Trophoblast cell (in vitro differentiated cells and primary cell): ENCODE measurements around the gene PHETA1.
"Not testable (repeated sequence)": the region's sequence is repeated elsewhere in the genome, so short reads cannot be mapped to it uniquely, and the experiment has no call there.

Source experiments
- DNase-seq, 2 donors: peaks; one replicate each; pipeline ENCODE4 v3.0.0-alpha.2; 2016
- H2AFZ ChIP-seq: 2 replicates; pipeline ENCODE4 v1.6.1; 2013; ENCODE audit warnings: low read length, moderate library complexity, mild to moderate bottlenecking; ENCODE audit not compliant: insufficient read depth, poor library complexity
- H2AK5ac ChIP-seq: 2 replicates; pipeline ENCODE4 v1.6.1; 2013; ENCODE audit warnings: mild to moderate bottlenecking, low read length
- H2BK120ac ChIP-seq: 2 replicates; pipeline ENCODE4 v1.6.1; 2013; ENCODE audit warnings: low read length, mild to moderate bottlenecking, moderate library complexity; ENCODE audit not compliant: insufficient read depth, poor library complexity
- H2BK12ac ChIP-seq: 2 replicates; pipeline ENCODE4 v1.6.1; 2013; ENCODE audit warnings: mild to moderate bottlenecking, low read length, moderate library complexity
- H2BK5ac ChIP-seq: 2 replicates; pipeline ENCODE4 v1.6.1; 2013; ENCODE audit warnings: low read length, low read depth, moderate library complexity, mild to moderate bottlenecking; ENCODE audit not compliant: poor library complexity
- H3K14ac ChIP-seq: 2 replicates; pipeline ENCODE4 v1.6.1; 2013; ENCODE audit warnings: mild to moderate bottlenecking, low read length
- H3K18ac ChIP-seq: 2 replicates; pipeline ENCODE4 v1.6.1; 2013; ENCODE audit warnings: mild to moderate bottlenecking, low read length
- H3K23ac ChIP-seq: 2 replicates; pipeline ENCODE4 v1.6.1; 2013; ENCODE audit warnings: low read length
- H3K27ac ChIP-seq: 2 replicates; pipeline ENCODE4 v1.5.1; 2013; ENCODE audit warnings: low read depth, mild to moderate bottlenecking, inconsistent platforms, low read length, moderate library complexity
- H3K27me3 ChIP-seq: 2 replicates; pipeline ENCODE4 v1.6.1; 2013; ENCODE audit warnings: inconsistent platforms, mild to moderate bottlenecking, low read length, moderate library complexity; ENCODE audit not compliant: insufficient read depth
- H3K36me3 ChIP-seq, 2 experiments: 1 replicate in 1 of 2; 2 replicates in 1 of 2; pipeline ENCODE4 v1.6.1; 2013; ENCODE audit warnings: low read length in 2 of 2, mild to moderate bottlenecking in 2 of 2, moderate library complexity in 1 of 2; ENCODE audit not compliant: insufficient read depth in 2 of 2, control insufficient read depth in 1 of 2
- H3K4ac ChIP-seq: 2 replicates; pipeline ENCODE4 v1.6.1; 2013; ENCODE audit warnings: low read depth, mild to moderate bottlenecking, low read length, moderate library complexity
- H3K4me1 ChIP-seq, 2 experiments: 1 replicate in 1 of 2; 2 replicates in 1 of 2; pipeline ENCODE4 v1.6.1; 2013; ENCODE audit warnings: low read length in 2 of 2, mild to moderate bottlenecking in 2 of 2, moderate library complexity in 1 of 2; ENCODE audit not compliant: insufficient read depth in 2 of 2, control insufficient read depth in 1 of 2
- H3K4me2 ChIP-seq: 2 replicates; pipeline ENCODE4 v1.6.1; 2013; ENCODE audit warnings: inconsistent platforms, mild to moderate bottlenecking, low read length, moderate library complexity
- H3K4me3 ChIP-seq: 2 replicates; pipeline ENCODE4 v1.5.1; 2013; ENCODE audit warnings: mild to moderate bottlenecking, low read depth, low read length, inconsistent platforms
- H3K79me1 ChIP-seq: one replicate; pipeline ENCODE4 v1.6.1; 2013; ENCODE audit warnings: low read length
- H3K79me2 ChIP-seq: 2 replicates; pipeline ENCODE4 v1.6.1; 2013; ENCODE audit warnings: low read length, mild to moderate bottlenecking; ENCODE audit not compliant: control insufficient read depth, insufficient read depth, poor library complexity
- H3K9ac ChIP-seq: 2 replicates; pipeline ENCODE4 v1.6.1; 2013; ENCODE audit warnings: mild to moderate bottlenecking, low read length
- H3K9me3 ChIP-seq: 2 replicates; pipeline ENCODE4 v1.6.1; 2013; ENCODE audit warnings: low read depth, mild to moderate bottlenecking, control low read depth, inconsistent platforms, low read length; ENCODE audit not compliant: insufficient read depth
- H4K12ac ChIP-seq: 2 replicates; pipeline ENCODE4 v1.6.1; 2013; ENCODE audit warnings: low read depth, mild to moderate bottlenecking, low read length, moderate library complexity
- H4K8ac ChIP-seq: 2 replicates; pipeline ENCODE4 v1.6.1; 2013; ENCODE audit warnings: low read depth, mild to moderate bottlenecking, low read length, moderate library complexity
- H4K91ac ChIP-seq: one replicate; pipeline ENCODE4 v1.6.1; 2013; ENCODE audit warnings: low read depth, mild to moderate bottlenecking, low read length, moderate library complexity
- WGBS: extraction: QIAGEN DNeasy Blood & Tissue Kit; methylation state at CpG from one replicate; pipeline ENCODE4 v1.1.7; 2013; ENCODE audit warnings: missing lambda C conversion rate; ENCODE audit not compliant: insufficient read length, insufficient coverage; ENCODE audit errors: extremely low coverage; 5-methylcytosine and 5-hydroxymethylcytosine counted together

PHETA1 gene

GRCh38 chr12:111335301-111335700 lies 33.6 kb downstream of the PHETA1 start:
- not testable (repeated sequence) for H3K4me1 ChIP-seq, H3K9me3 ChIP-seq, H2AFZ ChIP-seq, H3K36me3 ChIP-seq, H4K91ac ChIP-seq, H4K8ac ChIP-seq, H4K12ac ChIP-seq, H2BK12ac ChIP-seq, H3K18ac ChIP-seq, H3K79me2 ChIP-seq, H2BK120ac ChIP-seq, H3K4me2 ChIP-seq, H3K27ac ChIP-seq, H3K27me3 ChIP-seq, H2BK5ac ChIP-seq, H3K9ac ChIP-seq, H3K79me1 ChIP-seq, H2AK5ac ChIP-seq, DNase-seq, H3K4ac ChIP-seq, H3K4me3 ChIP-seq, H3K14ac ChIP-seq, H3K23ac ChIP-seq
- WGBS = no CpG with 5 or more reads among the region's 10 CpGs

GRCh38 chr12:111334393-111334915 lies 34.4 kb downstream of the PHETA1 start:
- no peak overlapping the region for H2BK5ac ChIP-seq
- H3K18ac ChIP-seq = no peak overlapping the region
- no peak overlapping the region for H2AFZ ChIP-seq
- H3K27ac ChIP-seq = no peak overlapping the region
- H3K23ac ChIP-seq = no peak overlapping the region
- no CpG with 5 or more reads among the region's 11 CpGs for WGBS
- no peak overlapping the region for H4K12ac ChIP-seq
- no peak overlapping the region for H2AK5ac ChIP-seq
- H3K9me3 ChIP-seq = no peaks in the 10 kb centered on the region
- H3K79me2 ChIP-seq = no peaks in the 10 kb centered on the region
- H3K4ac ChIP-seq = no peak overlapping the region
- no peaks in the 10 kb centered on the region for H3K27me3 ChIP-seq
- H3K79me1 ChIP-seq = no peaks in the 10 kb centered on the region
- DNase-seq = no peak
- H3K4me2 ChIP-seq = no peak overlapping the region
- no peak overlapping the region for H3K9ac ChIP-seq
- no peak overlapping the region for H2BK12ac ChIP-seq
- H3K36me3 ChIP-seq = no peaks in the 10 kb centered on the region
- H3K4me3 ChIP-seq = no peak overlapping the region
- no peak overlapping the region for H4K8ac ChIP-seq
- H4K91ac ChIP-seq = no peak overlapping the region
- H2BK120ac ChIP-seq = no peak overlapping the region
- H3K4me1 ChIP-seq = no peaks in the 10 kb centered on the region
- no peak overlapping the region for H3K14ac ChIP-seq

GRCh38 chr12:111330800-111331752 lies 37.8 kb downstream of the PHETA1 start:
- no peak overlapping the region for H3K14ac ChIP-seq

GRCh38 chr12:111328138-111328537 lies 40.8 kb downstream of the PHETA1 start:
- H3K4me2 ChIP-seq = no peak overlapping the region
- no peak overlapping the region for H3K9ac ChIP-seq
- no peaks in the 10 kb centered on the region for H3K36me3 ChIP-seq
- no peak overlapping the region for H2BK5ac ChIP-seq
- H3K9me3 ChIP-seq = peaks cover 2% of the 10 kb centered on the region
- H3K27me3 ChIP-seq = no peaks in the 10 kb centered on the region
- no peak overlapping the region for H2BK12ac ChIP-seq
- H3K14ac ChIP-seq = no peak overlapping the region
- no peaks in the 10 kb centered on the region for H3K79me1 ChIP-seq
- H3K4me3 ChIP-seq = no peak overlapping the region
- H3K18ac ChIP-seq = no peak overlapping the region
- H3K27ac ChIP-seq = no peak overlapping the region
- H3K4ac ChIP-seq = no peak overlapping the region
- H3K79me2 ChIP-seq = no peaks in the 10 kb centered on the region
- H4K8ac ChIP-seq = no peak overlapping the region
- H2AFZ ChIP-seq = no peak overlapping the region
- no CpG with 5 or more reads among the region's 12 CpGs for WGBS
- peaks cover 0 to 2% of the 10 kb centered on the region in 2 experiments for H3K4me1 ChIP-seq
- no peak overlapping the region for H3K23ac ChIP-seq
- no peak for DNase-seq
- H4K91ac ChIP-seq = no peak overlapping the region
- H2BK120ac ChIP-seq = no peak overlapping the region
- H2AK5ac ChIP-seq = no peak overlapping the region
- H4K12ac ChIP-seq = no peak overlapping the region

More at GRCh38 chr12:111330800-111331752, 37.8 kb downstream of the PHETA1 start:
- Histone ChIP-seq H2BK5ac (no peak overlapping the region), H3K9ac (no peak overlapping the region), H3K79me2 (no peaks in the 10 kb centered on the region), H3K4me1 (no peaks in the 10 kb centered on the region), H3K23ac (no peak overlapping the region), H4K8ac (no peak overlapping the region), H3K9me3 (peaks cover 2% of the 10 kb centered on the region), H4K12ac (no peak overlapping the region), H3K79me1 (no peaks in the 10 kb centered on the region), H3K27me3 (no peaks in the 10 kb centered on the region), H2AK5ac (no peak overlapping the region), H3K4ac (no peak overlapping the region), H3K36me3 (no peaks in the 10 kb centered on the region), H4K91ac (no peak overlapping the region), H3K4me2 (no peak overlapping the region), H3K18ac (no peak overlapping the region), H2AFZ (no peak overlapping the region), H3K27ac (no peak overlapping the region), H3K4me3 (no peak overlapping the region), H2BK12ac (no peak overlapping the region), H2BK120ac (no peak overlapping the region)
- WGBS = no CpG with 5 or more reads among the region's 8 CpGs
- DNase-seq = peak; percentile 21 to 70
